Measurements from ENCODE around the gene GABRD.

Gene GABRD

GRCh38 chr1:1982379-1983232, 36.5 kb upstream of the GABRD start:
- in situ Hi-C loops (cut with HindIII; ENCODE audit: low pct_ligation_motif_present, low pct_unique_long_range_greater_than_20kb, low sequenced_read_pairs): no loop called here
- no peak for DNase-seq

- DNase-seq: no peak
- in situ Hi-C loops (cut with HindIII; ENCODE audit: low pct_ligation_motif_present, low pct_unique_long_range_greater_than_20kb, low sequenced_read_pairs): no loop called here
These were observed 34.5 kb upstream of the GABRD start for GRCh38 chr1:1984560-1985070.

- no peak for DNase-seq
- in situ Hi-C loops (cut with HindIII; ENCODE audit: low pct_ligation_motif_present, low pct_unique_long_range_greater_than_20kb, low sequenced_read_pairs): no loop called here
These were observed 33.6 kb upstream of the GABRD start for GRCh38 chr1:1985375-1986050.

GRCh38 chr1:1986451-1987141, 32.5 kb upstream of the GABRD start:
- DNase-seq: no peak
- in situ Hi-C loops (cut with HindIII; ENCODE audit: low pct_ligation_motif_present, low pct_unique_long_range_greater_than_20kb, low sequenced_read_pairs): no loop called here

GRCh38 chr1:1987142-1987510, 32.0 kb upstream of the GABRD start:
- DNase-seq: no peak
- in situ Hi-C loops (cut with HindIII; ENCODE audit: low pct_ligation_motif_present, low pct_unique_long_range_greater_than_20kb, low sequenced_read_pairs): no loop called here

GRCh38 chr1:1988061-1988945, 30.8 kb upstream of the GABRD start:
- DNase-seq: no peak
- in situ Hi-C loops (cut with HindIII; ENCODE audit: low pct_ligation_motif_present, low pct_unique_long_range_greater_than_20kb, low sequenced_read_pairs): no loop called here

GRCh38 chr1:1989102-1989542, 30.0 kb upstream of the GABRD start:
- DNase-seq: no peak
- in situ Hi-C loops (cut with HindIII; ENCODE audit: low pct_ligation_motif_present, low pct_unique_long_range_greater_than_20kb, low sequenced_read_pairs): no loop called here

- in situ Hi-C loops (cut with HindIII; ENCODE audit: low pct_ligation_motif_present, low pct_unique_long_range_greater_than_20kb, low sequenced_read_pairs): no loop called here
- DNase-seq: no peak
These were observed 29.4 kb upstream of the GABRD start for GRCh38 chr1:1989789-1990188.

- in situ Hi-C loops (cut with HindIII; ENCODE audit: low pct_ligation_motif_present, low pct_unique_long_range_greater_than_20kb, low sequenced_read_pairs): no loop called here
- no peak for DNase-seq
These were observed 28.9 kb upstream of the GABRD start for GRCh38 chr1:1990222-1990621.

GRCh38 chr1:1994536-1994935, 24.6 kb upstream of the GABRD start:
- DNase-seq: no peak
- in situ Hi-C loops (cut with HindIII; ENCODE audit: low pct_ligation_motif_present, low pct_unique_long_range_greater_than_20kb, low sequenced_read_pairs): no loop called here

- DNase-seq: no peak
- in situ Hi-C loops (cut with HindIII; ENCODE audit: low pct_ligation_motif_present, low pct_unique_long_range_greater_than_20kb, low sequenced_read_pairs): no loop called here
These were observed 22.9 kb upstream of the GABRD start for GRCh38 chr1:1996207-1996651.

GRCh38 chr1:1997576-1997975, 21.6 kb upstream of the GABRD start:
- no peak for DNase-seq
- in situ Hi-C loops (cut with HindIII; ENCODE audit: low pct_ligation_motif_present, low pct_unique_long_range_greater_than_20kb, low sequenced_read_pairs): no loop called here

GRCh38 chr1:2000432-2000831, 18.7 kb upstream of the GABRD start:
- in situ Hi-C loops (cut with HindIII; ENCODE audit: low pct_ligation_motif_present, low pct_unique_long_range_greater_than_20kb, low sequenced_read_pairs): no loop called here
- no peak for DNase-seq

- in situ Hi-C loops (cut with HindIII; ENCODE audit: low pct_ligation_motif_present, low pct_unique_long_range_greater_than_20kb, low sequenced_read_pairs): no loop called here
- no peak for DNase-seq
These were observed 18.3 kb upstream of the GABRD start for GRCh38 chr1:2000850-2001249.

- in situ Hi-C loops (cut with HindIII; ENCODE audit: low pct_ligation_motif_present, low pct_unique_long_range_greater_than_20kb, low sequenced_read_pairs): no loop called here
- no peak for DNase-seq
These were observed 17.3 kb upstream of the GABRD start for GRCh38 chr1:2001773-2002411.

- DNase-seq: no peak
- in situ Hi-C loops (cut with HindIII; ENCODE audit: low pct_ligation_motif_present, low pct_unique_long_range_greater_than_20kb, low sequenced_read_pairs): no loop called here
These were observed 15.5 kb upstream of the GABRD start, which contains the start of gene CFAP74 for GRCh38 chr1:2003541-2004131. CFAP74 (minus strand) TSS chr1:2003786; CDS start chr1:1990956, 12,830 bp downstream.

GRCh38 chr1:2004856-2005255, 14.3 kb upstream of the GABRD start:
- in situ Hi-C loops (cut with HindIII; ENCODE audit: low pct_ligation_motif_present, low pct_unique_long_range_greater_than_20kb, low sequenced_read_pairs): no loop called here
- no peak for DNase-seq
